ENCODE data around the gene SLC15A3.

SLC15A3 gene

DNA sequence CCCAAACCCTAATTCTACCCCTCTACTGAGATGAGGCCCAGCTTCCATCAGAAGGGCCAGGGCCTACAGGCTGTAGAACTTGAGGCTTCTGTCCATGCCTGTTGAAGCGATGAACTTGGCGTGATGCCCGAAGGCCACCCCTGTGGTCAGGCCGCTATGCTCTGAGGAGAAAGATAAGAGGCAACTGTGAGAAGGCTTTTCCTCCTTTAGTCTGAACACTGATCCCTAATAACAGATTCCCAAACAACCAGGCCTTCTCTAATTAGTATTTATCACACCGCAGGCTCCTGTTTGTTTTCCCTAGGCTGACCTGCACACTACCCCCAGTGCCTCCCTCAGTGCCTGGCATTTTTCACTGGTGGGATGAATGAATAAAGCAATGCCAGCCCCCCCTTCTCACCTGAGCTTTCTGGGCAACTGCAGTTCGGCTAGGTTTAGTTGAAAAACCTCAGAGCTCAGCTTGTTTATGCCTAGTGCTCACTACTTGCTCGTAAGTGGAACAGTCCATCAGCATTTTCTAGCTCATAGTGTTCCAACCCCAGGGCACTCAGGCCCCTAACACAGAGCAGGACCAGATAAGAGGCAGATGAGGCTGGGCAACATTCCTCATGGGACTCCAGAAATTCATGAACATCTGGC, 60.8 kb downstream of the SLC15A3 start:
- Histone ChIP-seq H3K4me1 (ENCODE audit: control insufficient read depth, low read length) (no peaks in the 10 kb centered on the region), H3K4me2 (ENCODE audit: low read length) (no peak overlapping the region), H4K20me1 (ENCODE audit: control insufficient read depth, insufficient read depth, low read depth, low read length) (no peaks in the 10 kb centered on the region), H3K79me2 (ENCODE audit: control insufficient read depth, low read length) (peaks cover 9% of the 10 kb centered on the region; the same call in 1 of the 2 replicates), H3F3A (ENCODE audit: control insufficient read depth, insufficient read depth) (no peaks in the 10 kb centered on the region), H3K4me3 (ENCODE audit: low read length) (no peak overlapping the region), H3K27me3 (ENCODE audit: control insufficient read depth, low read length) (no peaks in the 10 kb centered on the region), H3K9me3 (ENCODE audit: control insufficient read depth, insufficient read depth, low read length) (no peaks in the 10 kb centered on the region), H3K9me2 (replicated peaks; ENCODE audit: control insufficient read depth, low read length) (no peaks in the 10 kb centered on the region), H3K27ac (ENCODE audit: low read depth, low read length) (no peak overlapping the region), H3K36me3 (ENCODE audit: control insufficient read depth, low read length) (peaks cover 72% of the 10 kb centered on the region)
- TF ChIP-seq EZH2phosphoT487 (IDR thresholded peaks at IDR 0.05; ENCODE audit: borderline replicate concordance, low read length): no peak
- TF ChIP-seq, protein P1, sequence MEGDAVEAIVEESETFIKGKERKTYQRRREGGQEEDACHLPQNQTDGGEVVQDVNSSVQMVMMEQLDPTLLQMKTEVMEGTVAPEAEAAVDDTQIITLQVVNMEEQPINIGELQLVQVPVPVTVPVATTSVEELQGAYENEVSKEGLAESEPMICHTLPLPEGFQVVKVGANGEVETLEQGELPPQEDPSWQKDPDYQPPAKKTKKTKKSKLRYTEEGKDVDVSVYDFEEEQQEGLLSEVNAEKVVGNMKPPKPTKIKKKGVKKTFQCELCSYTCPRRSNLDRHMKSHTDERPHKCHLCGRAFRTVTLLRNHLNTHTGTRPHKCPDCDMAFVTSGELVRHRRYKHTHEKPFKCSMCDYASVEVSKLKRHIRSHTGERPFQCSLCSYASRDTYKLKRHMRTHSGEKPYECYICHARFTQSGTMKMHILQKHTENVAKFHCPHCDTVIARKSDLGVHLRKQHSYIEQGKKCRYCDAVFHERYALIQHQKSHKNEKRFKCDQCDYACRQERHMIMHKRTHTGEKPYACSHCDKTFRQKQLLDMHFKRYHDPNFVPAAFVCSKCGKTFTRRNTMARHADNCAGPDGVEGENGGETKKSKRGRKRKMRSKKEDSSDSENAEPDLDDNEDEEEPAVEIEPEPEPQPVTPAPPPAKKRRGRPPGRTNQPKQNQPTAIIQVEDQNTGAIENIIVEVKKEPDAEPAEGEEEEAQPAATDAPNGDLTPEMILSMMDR (IDR thresholded peaks at IDR 0.05; ENCODE audit: low read depth, low read length, poor library complexity, severe bottlenecking): no peak

DNA sequence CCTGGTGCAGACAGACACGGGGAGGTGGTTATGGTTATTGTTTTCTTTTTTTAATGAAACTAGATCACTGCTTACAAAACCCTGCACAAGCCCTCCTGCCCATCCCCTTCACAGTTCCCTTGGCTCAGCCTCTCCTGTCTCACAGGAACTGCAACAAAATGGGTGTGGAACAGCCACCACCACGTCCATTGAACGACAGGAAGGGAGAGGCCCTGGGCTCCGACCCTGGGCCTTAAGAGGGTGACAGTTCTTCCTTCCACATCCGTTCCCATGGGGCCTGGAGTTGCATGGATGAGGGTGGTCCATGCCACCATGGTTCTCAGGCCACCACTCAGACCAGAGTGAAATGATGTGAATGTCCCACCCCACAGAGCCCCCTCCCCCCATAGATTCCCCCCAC, 61.3 kb downstream of the SLC15A3 start:
- no peaks in the 10 kb centered on the region for H3K9me3 ChIP-seq (ENCODE audit: control insufficient read depth, insufficient read depth, low read length)
- H3K27ac ChIP-seq (ENCODE audit: low read depth, low read length): no peak overlapping the region
- no peak for TF ChIP-seq EZH2phosphoT487 (IDR thresholded peaks at IDR 0.05; ENCODE audit: borderline replicate concordance, low read length)
- TF ChIP-seq, protein P1 (IDR thresholded peaks at IDR 0.05; ENCODE audit: low read depth, low read length, poor library complexity, severe bottlenecking): no peak
- no peaks in the 10 kb centered on the region for H4K20me1 ChIP-seq (ENCODE audit: control insufficient read depth, insufficient read depth, low read depth, low read length)
- H3K27me3 ChIP-seq (ENCODE audit: control insufficient read depth, low read length): no peaks in the 10 kb centered on the region
- H3F3A ChIP-seq (ENCODE audit: control insufficient read depth, insufficient read depth): no peaks in the 10 kb centered on the region
- H3K9me2 ChIP-seq (replicated peaks; ENCODE audit: control insufficient read depth, low read length): no peaks in the 10 kb centered on the region
- H3K4me3 ChIP-seq (ENCODE audit: low read length): no peak overlapping the region
- peaks cover 66% of the 10 kb centered on the region for H3K36me3 ChIP-seq (ENCODE audit: control insufficient read depth, low read length)
- H3K4me1 ChIP-seq (ENCODE audit: control insufficient read depth, low read length): no peaks in the 10 kb centered on the region
- no peak overlapping the region for H3K4me2 ChIP-seq (ENCODE audit: low read length)
- peaks cover 8% of the 10 kb centered on the region; the same call in 1 of the 2 replicates for H3K79me2 ChIP-seq (ENCODE audit: control insufficient read depth, low read length)

DNA sequence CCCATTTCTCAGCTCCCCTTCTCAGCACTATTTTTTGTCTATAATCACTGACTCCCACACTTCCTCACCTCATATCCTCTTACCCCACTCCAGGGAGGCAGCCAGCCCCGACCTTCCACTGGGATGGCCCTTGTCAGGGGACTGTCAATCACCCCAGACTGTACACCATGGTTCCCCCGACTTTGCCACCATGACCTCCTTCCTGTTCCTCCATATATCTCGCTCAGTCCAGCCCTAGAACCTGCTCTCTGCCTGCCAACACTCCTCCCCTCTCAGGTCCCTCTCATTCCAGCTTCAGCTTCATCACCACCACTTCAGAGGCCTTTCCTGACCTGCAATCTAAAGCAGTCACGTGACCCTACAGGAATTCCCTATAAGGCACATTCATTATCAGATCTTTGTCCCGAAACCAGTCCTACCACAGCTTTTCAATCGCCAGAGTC, 62.1 kb downstream of the SLC15A3 start:
- no peak overlapping the region for H3K27ac ChIP-seq (ENCODE audit: low read depth, low read length)
- no peak overlapping the region for H3K4me2 ChIP-seq (ENCODE audit: low read length)
- H3K9me2 ChIP-seq (replicated peaks; ENCODE audit: control insufficient read depth, low read length): no peaks in the 10 kb centered on the region
- H3K4me3 ChIP-seq (ENCODE audit: low read length): no peak overlapping the region
- TF ChIP-seq EZH2phosphoT487 (IDR thresholded peaks at IDR 0.05; ENCODE audit: borderline replicate concordance, low read length): no peak
- TF ChIP-seq, protein P1 (IDR thresholded peaks at IDR 0.05; ENCODE audit: low read depth, low read length, poor library complexity, severe bottlenecking): no peak
- no peaks in the 10 kb centered on the region for H3K4me1 ChIP-seq (ENCODE audit: control insufficient read depth, low read length)
- H3F3A ChIP-seq (ENCODE audit: control insufficient read depth, insufficient read depth): no peaks in the 10 kb centered on the region
- H4K20me1 ChIP-seq (ENCODE audit: control insufficient read depth, insufficient read depth, low read depth, low read length): no peaks in the 10 kb centered on the region
- H3K79me2 ChIP-seq (ENCODE audit: control insufficient read depth, low read length): peaks cover 6% of the 10 kb centered on the region; the same call in 1 of the 2 replicates
- no peaks in the 10 kb centered on the region for H3K9me3 ChIP-seq (ENCODE audit: control insufficient read depth, insufficient read depth, low read length)
- H3K27me3 ChIP-seq (ENCODE audit: control insufficient read depth, low read length): no peaks in the 10 kb centered on the region
- peaks cover 58% of the 10 kb centered on the region for H3K36me3 ChIP-seq (ENCODE audit: control insufficient read depth, low read length)

Measured in DOHH2 (cell line).